Measurements from ENCODE around the gene MSANTD2.

DNA sequence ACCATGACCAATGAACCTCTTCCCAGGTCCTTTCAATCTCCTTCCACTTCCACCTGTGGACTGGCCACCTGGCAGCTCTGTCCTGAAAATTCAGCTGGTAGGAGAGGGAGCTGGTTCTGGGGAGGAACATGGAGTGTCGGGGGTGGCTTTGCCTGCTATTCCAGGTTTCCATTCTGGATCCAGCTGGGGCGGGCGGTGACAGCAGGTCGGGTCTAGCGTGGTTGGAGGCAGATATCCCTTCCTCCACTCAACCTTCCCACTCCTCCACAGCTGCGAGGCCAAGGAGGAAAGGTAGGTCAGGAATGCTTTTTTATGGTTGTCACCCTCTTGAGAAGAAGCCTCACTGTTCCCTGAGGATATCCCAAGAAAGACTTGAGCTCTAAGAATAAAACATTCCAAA, 57.2 kb downstream of the MSANTD2 start:
- TF ChIP-seq, protein P1, sequence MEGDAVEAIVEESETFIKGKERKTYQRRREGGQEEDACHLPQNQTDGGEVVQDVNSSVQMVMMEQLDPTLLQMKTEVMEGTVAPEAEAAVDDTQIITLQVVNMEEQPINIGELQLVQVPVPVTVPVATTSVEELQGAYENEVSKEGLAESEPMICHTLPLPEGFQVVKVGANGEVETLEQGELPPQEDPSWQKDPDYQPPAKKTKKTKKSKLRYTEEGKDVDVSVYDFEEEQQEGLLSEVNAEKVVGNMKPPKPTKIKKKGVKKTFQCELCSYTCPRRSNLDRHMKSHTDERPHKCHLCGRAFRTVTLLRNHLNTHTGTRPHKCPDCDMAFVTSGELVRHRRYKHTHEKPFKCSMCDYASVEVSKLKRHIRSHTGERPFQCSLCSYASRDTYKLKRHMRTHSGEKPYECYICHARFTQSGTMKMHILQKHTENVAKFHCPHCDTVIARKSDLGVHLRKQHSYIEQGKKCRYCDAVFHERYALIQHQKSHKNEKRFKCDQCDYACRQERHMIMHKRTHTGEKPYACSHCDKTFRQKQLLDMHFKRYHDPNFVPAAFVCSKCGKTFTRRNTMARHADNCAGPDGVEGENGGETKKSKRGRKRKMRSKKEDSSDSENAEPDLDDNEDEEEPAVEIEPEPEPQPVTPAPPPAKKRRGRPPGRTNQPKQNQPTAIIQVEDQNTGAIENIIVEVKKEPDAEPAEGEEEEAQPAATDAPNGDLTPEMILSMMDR (IDR thresholded peaks at IDR 0.05; ENCODE audit: low read depth, low read length, missing input control), result no peak
- TF ChIP-seq ZBTB33 (IDR thresholded peaks at IDR 0.05) (no peak), MAX (IDR thresholded peaks at IDR 0.05) (no peak), REST (IDR thresholded peaks at IDR 0.05) (no peak), ATF3 (IDR thresholded peaks at IDR 0.05) (no peak), TAF1 (conservative IDR thresholded peaks at IDR 0.05) (no peak), FOXA1 (IDR thresholded peaks at IDR 0.05) (no peak), HNF4A (conservative IDR thresholded peaks at IDR 0.05) (no peak), SP1 (IDR thresholded peaks at IDR 0.05) (no peak), YY1 (IDR thresholded peaks at IDR 0.05) (no peak), JUND (IDR thresholded peaks at IDR 0.05) (no peak)

Measured in liver (tissue), 3 donors.